Testis (tissue), 2 donors: ENCODE measurements around the gene PAK6.

Source experiments
- POLR2A ChIP-seq: fragments of 450-650 bp; IDR thresholded peaks from one replicate; pipeline ENCODE4 v1.6.1; 2017; ENCODE audit warnings: antibody characterized with exemption, mild to moderate bottlenecking, moderate library complexity
- TF ChIP-seq, protein P1 (sequence below), 3 experiments: fragments of 450-650 bp in 2 of 3; fragments of 200-600 bp in 1 of 3; sonication (generic) in 1 of 3; IDR thresholded peaks; one replicate each; pipeline ENCODE4 v1.5.1; 2016 to 2019; ENCODE audit warnings: antibody characterized with exemption in 3 of 3, mild to moderate bottlenecking in 2 of 3, moderate library complexity in 1 of 3

DNA sequence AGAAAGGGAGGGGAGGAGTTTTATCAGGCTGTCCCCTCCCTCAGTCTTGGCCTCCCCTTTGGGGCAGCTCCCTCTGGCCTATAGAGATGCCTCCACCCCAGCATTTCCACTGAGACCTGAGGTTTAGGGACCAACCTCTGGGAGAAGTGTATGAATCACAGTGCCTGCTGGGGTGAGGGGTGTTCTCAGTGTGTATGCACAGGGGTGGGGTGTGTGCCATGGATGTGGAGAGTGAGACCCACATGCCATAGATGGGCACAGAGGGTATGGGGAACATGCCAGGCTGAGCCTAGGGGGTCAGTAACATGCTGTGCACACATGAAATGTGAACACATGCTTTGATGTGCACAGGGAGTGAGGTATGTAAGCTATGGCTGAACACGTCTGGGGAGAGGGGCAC, 56.4 kb downstream of the PAK6 start:
- TF ChIP-seq, protein P1, sequence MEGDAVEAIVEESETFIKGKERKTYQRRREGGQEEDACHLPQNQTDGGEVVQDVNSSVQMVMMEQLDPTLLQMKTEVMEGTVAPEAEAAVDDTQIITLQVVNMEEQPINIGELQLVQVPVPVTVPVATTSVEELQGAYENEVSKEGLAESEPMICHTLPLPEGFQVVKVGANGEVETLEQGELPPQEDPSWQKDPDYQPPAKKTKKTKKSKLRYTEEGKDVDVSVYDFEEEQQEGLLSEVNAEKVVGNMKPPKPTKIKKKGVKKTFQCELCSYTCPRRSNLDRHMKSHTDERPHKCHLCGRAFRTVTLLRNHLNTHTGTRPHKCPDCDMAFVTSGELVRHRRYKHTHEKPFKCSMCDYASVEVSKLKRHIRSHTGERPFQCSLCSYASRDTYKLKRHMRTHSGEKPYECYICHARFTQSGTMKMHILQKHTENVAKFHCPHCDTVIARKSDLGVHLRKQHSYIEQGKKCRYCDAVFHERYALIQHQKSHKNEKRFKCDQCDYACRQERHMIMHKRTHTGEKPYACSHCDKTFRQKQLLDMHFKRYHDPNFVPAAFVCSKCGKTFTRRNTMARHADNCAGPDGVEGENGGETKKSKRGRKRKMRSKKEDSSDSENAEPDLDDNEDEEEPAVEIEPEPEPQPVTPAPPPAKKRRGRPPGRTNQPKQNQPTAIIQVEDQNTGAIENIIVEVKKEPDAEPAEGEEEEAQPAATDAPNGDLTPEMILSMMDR (IDR thresholded peaks at IDR 0.05): no peak
- TF ChIP-seq POLR2A: no peak
